H1 (cell line): ENCODE measurements around the gene CGGBP1. TPM values are rescaled to one million over a fixed set of nuclear protein-coding genes. Genes with fewer than 3 reads are reported as not detected.

Source experiments
- CTCF ChIA-PET: fragments of 300-600 bp; sonication (Branson Sonifier 250); formaldehyde crosslinking; loops from one replicate; lab custom pipeline; 2021; ENCODE audit not compliant: partially characterized antibody; lab: Charles Lee
- POLR2A ChIA-PET: fragments of 300-600 bp; sonication (Branson Sonifier 250); formaldehyde crosslinking; loops from one replicate; lab custom pipeline; 2021; ENCODE audit warnings: inconsistent platforms; ENCODE audit not compliant: partially characterized antibody; lab: Charles Lee
- DNase-seq, 2 experiments: peaks; one replicate each; pipeline versions ENCODE4 v3.0.0 to v3.0.0-alpha.2; 2010 to 2022; ENCODE audit warnings: low spot score in 2 of 2, low read depth in 1 of 2, mixed read lengths in 1 of 2
- FAIRE-seq: peaks from 2 replicates; lab custom pipeline; 2011; peaks lifted over from hg19 to GRCh38; lab: Jason Lieb, UNC
- H2AFZ ChIP-seq: 2 replicates; pipeline ENCODE4 v1.8.1; 2012; ENCODE audit warnings: low read length, inconsistent platforms
- H2AK5ac ChIP-seq: 2 replicates; pipeline ENCODE4 v1.6.1; 2013; ENCODE audit warnings: low read depth, low read length
- H2BK120ac ChIP-seq: replicated peaks from 2 replicates; pipeline ENCODE3; 2013; ENCODE audit warnings: low read depth, low read length, inconsistent platforms
- H2BK12ac ChIP-seq: 2 replicates; pipeline ENCODE4 v1.6.1; 2013; ENCODE audit warnings: low read depth, low read length
- H2BK15ac ChIP-seq: 2 replicates; pipeline ENCODE4 v1.6.1; 2013; ENCODE audit warnings: low read length
- H2BK20ac ChIP-seq: 2 replicates; pipeline ENCODE4 v1.6.1; 2013; ENCODE audit warnings: low read length
- H2BK5ac ChIP-seq: 2 replicates; pipeline ENCODE4 v1.6.1; 2013; ENCODE audit warnings: low read depth, low read length
- H3K14ac ChIP-seq: 2 replicates; pipeline ENCODE4 v1.6.1; 2013; ENCODE audit warnings: inconsistent platforms; ENCODE audit not compliant: insufficient read length
- H3K18ac ChIP-seq: 2 replicates; pipeline ENCODE4 v1.6.1; 2013; ENCODE audit warnings: low read length; ENCODE audit errors: extremely low read depth
- H3K23ac ChIP-seq: 2 replicates; pipeline ENCODE4 v1.6.1; 2013; ENCODE audit warnings: inconsistent platforms; ENCODE audit not compliant: insufficient read length
- H3K23me2 ChIP-seq: 2 replicates; pipeline ENCODE4 v1.6.1; 2013; ENCODE audit warnings: low read depth, low read length
- H3K27ac ChIP-seq: 2 replicates; pipeline ENCODE4 v1.6.1; 2011; ENCODE audit warnings: low read depth, low read length, inconsistent platforms
- H3K27me3 ChIP-seq, 4 experiments: replicated peaks in 1 of 4; 1 replicate in 1 of 4; 2 replicates in 3 of 4; pipeline versions ENCODE4 v1.6.1 to v1.8.1; 2011 to 2013; ENCODE audit warnings: low read length in 3 of 4, mild to moderate bottlenecking in 3 of 4, inconsistent platforms in 2 of 4, mixed read lengths in 2 of 4, moderate library complexity in 1 of 4; ENCODE audit not compliant: control insufficient read depth in 3 of 4, insufficient read depth in 3 of 4; ENCODE audit errors: extremely low read depth in 1 of 4
- H3K36me3 ChIP-seq, 4 experiments: 2 replicates each; pipeline versions ENCODE4 v1.6.1 to v1.8.1; 2011 to 2013; ENCODE audit warnings: mild to moderate bottlenecking in 4 of 4, low read length in 3 of 4, moderate library complexity in 2 of 4, control low read depth in 1 of 4, inconsistent platforms in 1 of 4; ENCODE audit not compliant: insufficient read depth in 4 of 4, control insufficient read depth in 2 of 4
- H3K4ac ChIP-seq: replicated peaks from 2 replicates; pipeline ENCODE3; 2013; ENCODE audit warnings: low read length, low read depth, mixed read lengths, inconsistent platforms; ENCODE audit not compliant: insufficient read length
- H3K4me1 ChIP-seq, 4 experiments: replicated peaks in 1 of 4; 1 replicate in 1 of 4; 2 replicates in 3 of 4; pipeline versions ENCODE4 v1.6.1 to v1.8.1; 2011 to 2013; ENCODE audit warnings: low read length in 3 of 4, inconsistent platforms in 2 of 4, mixed read lengths in 1 of 4; ENCODE audit not compliant: insufficient read depth in 4 of 4, control insufficient read depth in 3 of 4
- H3K4me2 ChIP-seq, 2 experiments: 2 replicates each; pipeline versions ENCODE4 v1.6.1 to v1.8.1; 2011 to 2013; ENCODE audit warnings: low read depth in 2 of 2, low read length in 2 of 2, control low read depth in 1 of 2, inconsistent platforms in 1 of 2, mild to moderate bottlenecking in 1 of 2; ENCODE audit not compliant: insufficient read depth in 1 of 2
- H3K4me3 ChIP-seq, 4 experiments: fragments of 200-600, 300-600 bp in 1 of 4; sonication (generic), shearing (Covaris generic), sonication (Bioruptor Twin) in 1 of 4; 2 replicates each; pipeline versions ENCODE4 v1.5.1 to v1.8.1; 2011 to 2016; ENCODE audit warnings: low read length in 4 of 4, low read depth in 3 of 4, control low read depth in 2 of 4, inconsistent platforms in 2 of 4, mild to moderate bottlenecking in 2 of 4, mixed read lengths in 1 of 4, moderate library complexity in 1 of 4; ENCODE audit not compliant: insufficient read depth in 2 of 4; ENCODE audit errors: extremely low read depth in 1 of 4
- H3K56ac ChIP-seq: replicated peaks from 2 replicates; pipeline ENCODE3; 2013; ENCODE audit warnings: low read depth, mild to moderate bottlenecking, mixed read lengths, low read length, inconsistent platforms; ENCODE audit not compliant: insufficient read length
- H3K79me1 ChIP-seq: 2 replicates; pipeline ENCODE4 v1.6.1; 2013; ENCODE audit warnings: low read depth, low read length, control low read depth
- H3K79me2 ChIP-seq, 2 experiments: 2 replicates each; pipeline versions ENCODE4 v1.6.1 to v1.8.1; 2012 to 2013; ENCODE audit warnings: low read length in 2 of 2, mild to moderate bottlenecking in 2 of 2, inconsistent platforms in 1 of 2; ENCODE audit not compliant: insufficient read depth in 2 of 2, control insufficient read depth in 1 of 2
- H3K9ac ChIP-seq, 4 experiments: replicated peaks in 1 of 4; 1 replicate in 1 of 4; 2 replicates in 3 of 4; pipeline versions ENCODE4 v1.6.1 to v1.8.1; 2011 to 2013; ENCODE audit warnings: low read depth in 3 of 4, low read length in 3 of 4, control low read depth in 2 of 4, mild to moderate bottlenecking in 2 of 4, moderate library complexity in 2 of 4, inconsistent platforms in 1 of 4; ENCODE audit errors: extremely low read depth in 1 of 4
- H3K9me3 ChIP-seq, 2 experiments: 2 replicates each; pipeline versions ENCODE4 v1.6.1 to v1.8.1; 2012 to 2013; ENCODE audit warnings: mild to moderate bottlenecking in 2 of 2, moderate library complexity in 2 of 2, control low read depth in 1 of 2, inconsistent platforms in 1 of 2, low read depth in 1 of 2, low read length in 1 of 2, mixed read lengths in 1 of 2; ENCODE audit not compliant: insufficient read depth in 2 of 2
- H4K20me1 ChIP-seq, 2 experiments: replicated peaks in 1 of 2; 2 replicates each; pipeline versions ENCODE3 to v1.8.1; 2011 to 2013; ENCODE audit warnings: inconsistent platforms in 2 of 2, low read length in 2 of 2, mild to moderate bottlenecking in 1 of 2; ENCODE audit not compliant: insufficient read depth in 2 of 2, control insufficient read depth in 1 of 2
- H4K5ac ChIP-seq: 2 replicates; pipeline ENCODE4 v1.6.1; 2013; ENCODE audit warnings: low read length, low read depth, mixed read lengths, inconsistent platforms; ENCODE audit not compliant: insufficient read length
- H4K8ac ChIP-seq: 2 replicates; pipeline ENCODE4 v1.8.0; 2013; ENCODE audit warnings: mild to moderate bottlenecking, moderate library complexity, low read length, inconsistent platforms; ENCODE audit not compliant: insufficient read depth; ENCODE audit errors: extremely low read depth
- H4K91ac ChIP-seq: replicated peaks from 2 replicates; pipeline ENCODE3; 2013; ENCODE audit warnings: low read length, mixed read lengths, inconsistent platforms; ENCODE audit not compliant: insufficient read length
- BACH1 ChIP-seq: IDR thresholded peaks from 2 replicates; pipeline ENCODE4 v1.6.1; 2012; ENCODE audit warnings: low read length, improper control_type of control experiment
- BCL11A ChIP-seq, 2 experiments: IDR thresholded peaks; one replicate each; pipeline ENCODE4 v1.6.1; 2011; ENCODE audit warnings: low read depth in 2 of 2, low read length in 2 of 2, mild to moderate bottlenecking in 2 of 2
- CREB1 ChIP-seq: IDR thresholded peaks from 2 replicates; pipeline ENCODE4 v1.6.1; 2012; ENCODE audit warnings: inconsistent platforms
- CTBP2 ChIP-seq: IDR thresholded peaks from 2 replicates; pipeline ENCODE4 v1.7.0; 2011; ENCODE audit warnings: borderline replicate concordance, mild to moderate bottlenecking, moderate library complexity, mixed read lengths, low read length; ENCODE audit not compliant: insufficient read depth, insufficient read length
- EP300 ChIP-seq, 2 experiments: IDR thresholded peaks; 1 replicate in 1 of 2; 2 replicates in 1 of 2; pipeline ENCODE4 v1.6.1; 2011 to 2012; ENCODE audit warnings: low read depth in 2 of 2, low read length in 2 of 2, mild to moderate bottlenecking in 2 of 2, borderline replicate concordance in 1 of 2, inconsistent platforms in 1 of 2, moderate library complexity in 1 of 2
- EZH2 ChIP-seq: fragments of 200-600 bp; sonication (generic); IDR thresholded peaks from 2 replicates; pipeline ENCODE4 v1.7.1; 2012; ENCODE audit warnings: low read depth, mild to moderate bottlenecking, moderate library complexity, low read length, inconsistent platforms; ENCODE audit not compliant: severe bottlenecking
- GTF2F1 ChIP-seq: IDR thresholded peaks from 2 replicates; pipeline ENCODE4 v1.6.1; 2012; ENCODE audit warnings: low read depth, low read length, improper control_type of control experiment, borderline replicate concordance
- JUND ChIP-seq: IDR thresholded peaks from 2 replicates; pipeline ENCODE4 v1.6.1; 2011; ENCODE audit warnings: mild to moderate bottlenecking, improper control_type of control experiment, low read length
- KDM1A ChIP-seq: fragments of 200-600, 300-600 bp; sonication (generic); IDR thresholded peaks from 2 replicates; pipeline ENCODE4 v1.7.1; 2016; ENCODE audit warnings: mild to moderate bottlenecking, low read length, borderline replicate concordance
- MAX ChIP-seq: IDR thresholded peaks from 2 replicates; pipeline ENCODE4 v1.6.1; 2012; ENCODE audit warnings: inconsistent platforms
- NANOG ChIP-seq: IDR thresholded peaks from 2 replicates; pipeline ENCODE4 v1.6.1; 2011; ENCODE audit warnings: low read length, low read depth, mild to moderate bottlenecking, inconsistent platforms; ENCODE audit not compliant: insufficient read depth, poor library complexity, severe bottlenecking
- PHF8 ChIP-seq: fragments of 200-600 bp; sonication (generic); conservative IDR thresholded peaks from 2 replicates; pipeline ENCODE4 v1.7.1; 2012; ENCODE audit warnings: low read depth, mild to moderate bottlenecking, inconsistent platforms, low read length, moderate library complexity
- RBBP5 ChIP-seq: IDR thresholded peaks from 2 replicates; pipeline ENCODE4 v1.7.1; 2012; ENCODE audit warnings: low read depth, mild to moderate bottlenecking, inconsistent platforms, low read length, moderate library complexity, borderline replicate concordance
- YY1 ChIP-seq: IDR thresholded peaks from 2 replicates; pipeline ENCODE4 v1.6.1; 2011; ENCODE audit warnings: low read depth, mild to moderate bottlenecking, low read length
- WGBS, 2 experiments: shearing (Covaris generic) in 1 of 2; methylation state at CpG; one replicate each; pipeline versions ENCODE4 v1.1.6 to v1.1.7; 2013 to 2015; ENCODE audit warnings: low lambda C conversion rate in 2 of 2, mixed read lengths in 2 of 2, inconsistent platforms in 1 of 2, low coverage in 1 of 2, missing lambda C conversion rate in 1 of 2; ENCODE audit not compliant: insufficient replicate concordance in 2 of 2, insufficient coverage in 1 of 2, insufficient read length in 1 of 2; ENCODE audit errors: extremely low coverage in 1 of 2, missing lambda C conversion rate in 1 of 2; 5-methylcytosine and 5-hydroxymethylcytosine counted together
- polyA plus RNA-seq, 7 experiments: library from polyadenylated mRNA; depleted of rRNA in 3 of 7; stranded (reverse) in 5 of 7; unstranded in 2 of 7; fragments of >200 nt in 5 of 7; fragments of 200-250 nt in 2 of 7; gene quantifications; 1 replicate in 5 of 7; 2 replicates in 1 of 7; 4 replicates in 1 of 7; pipeline versions ENCODE4 v1.2.1 to v1.2.3, GENCODE V29; 2011 to 2013; ENCODE audit warnings: missing spikeins in 2 of 7, mixed read lengths in 2 of 7
- total RNA-seq: library from RNA; stranded (reverse); fragmentation: NEBNext Ultra II Directional; extraction: Animal tissue kit (Norgen Biotek cat#: 25700); gene quantifications from 2 replicates; pipeline ENCODE4 v1.2.1, GENCODE V29; 2021

Gene CGGBP1
- total and polyA plus RNA-seq, 2 of the 8 experiments (the other 6 are each of a cell fraction or from before 2014, with no cell fraction given): 22.9 to 61.4 TPM

GRCh38 chr3:88044411-88044810, 14.4 kb downstream of the CGGBP1 start:
- DNase-seq (no peak), FAIRE-seq (no peak)
- Histone ChIP-seq H3K27ac (no peak overlapping the region), H3K4ac (no peak overlapping the region), H4K8ac (no peak overlapping the region), H3K56ac (no peak overlapping the region), H3K9me3 (no peaks in the 10 kb centered on the region), H3K4me1 (no peaks in the 10 kb centered on the region), H3K9ac (no peak overlapping the region), H4K5ac (no peak overlapping the region), H2BK120ac (no peak overlapping the region), H3K14ac (no peak overlapping the region), H3K27me3 (no peaks in the 10 kb centered on the region), H2BK12ac (no peak overlapping the region), H3K79me2 (no peaks in the 10 kb centered on the region), H2BK5ac (no peak overlapping the region), H4K20me1 (no peaks in the 10 kb centered on the region), H3K23ac (no peak overlapping the region), H3K4me3 (no peak overlapping the region), H3K36me3 (no peaks in the 10 kb centered on the region), H3K18ac (no peak overlapping the region), H2AFZ (no peak overlapping the region), H4K91ac (no peak overlapping the region), H3K79me1 (no peaks in the 10 kb centered on the region), H3K23me2 (no peaks in the 10 kb centered on the region), H3K4me2 (no peak overlapping the region), H2BK20ac (no peak overlapping the region), H2BK15ac (no peak overlapping the region), H2AK5ac (no peak overlapping the region)
- POLR2A ChIA-PET: no interaction called here
- CTCF ChIA-PET: no interaction called here
- WGBS, 2 experiments: 87 to 100% methylated on average over 1 of the region's 1 CpG
- TF ChIP-seq CTBP2 (no peak), JUND (no peak), RBBP5 (no peak), EP300 (IDR thresholded peaks at IDR 0.05; ENCODE audit: borderline replicate concordance in 1 of 2, low read depth in 2 of 2, low read length in 2 of 2) (no peak), EZH2 (no peak), MAX (no peak), KDM1A (no peak), GTF2F1 (no peak), CREB1 (no peak), NANOG (no peak), YY1 (no peak), PHF8 (no peak), BCL11A (IDR thresholded peaks at IDR 0.05; ENCODE audit: low read depth in 2 of 2, low read length in 2 of 2) (no peak), BACH1 (no peak)
